ENCODE results near the gene UTS2B.

- TF ChIP-seq CTCF (conservative IDR thresholded peaks at IDR 0.05; ENCODE audit: low read length) (no peak), EZH2phosphoT487 (IDR thresholded peaks at IDR 0.05; ENCODE audit: borderline replicate concordance) (no peak)
These were observed 13.6 kb upstream of the UTS2B start for GRCh38 chr3:191343913-191344312.

Measured in Loucy (cell line).